Measurements from ENCODE around the gene CMBL. TPM values are rescaled to one million over a fixed set of nuclear protein-coding genes. Genes with fewer than 3 reads are reported as not detected.

CMBL gene
- total and polyA plus RNA-seq, 10 donors: 1.3 to 11.2 (median 4.1) TPM

DNA sequence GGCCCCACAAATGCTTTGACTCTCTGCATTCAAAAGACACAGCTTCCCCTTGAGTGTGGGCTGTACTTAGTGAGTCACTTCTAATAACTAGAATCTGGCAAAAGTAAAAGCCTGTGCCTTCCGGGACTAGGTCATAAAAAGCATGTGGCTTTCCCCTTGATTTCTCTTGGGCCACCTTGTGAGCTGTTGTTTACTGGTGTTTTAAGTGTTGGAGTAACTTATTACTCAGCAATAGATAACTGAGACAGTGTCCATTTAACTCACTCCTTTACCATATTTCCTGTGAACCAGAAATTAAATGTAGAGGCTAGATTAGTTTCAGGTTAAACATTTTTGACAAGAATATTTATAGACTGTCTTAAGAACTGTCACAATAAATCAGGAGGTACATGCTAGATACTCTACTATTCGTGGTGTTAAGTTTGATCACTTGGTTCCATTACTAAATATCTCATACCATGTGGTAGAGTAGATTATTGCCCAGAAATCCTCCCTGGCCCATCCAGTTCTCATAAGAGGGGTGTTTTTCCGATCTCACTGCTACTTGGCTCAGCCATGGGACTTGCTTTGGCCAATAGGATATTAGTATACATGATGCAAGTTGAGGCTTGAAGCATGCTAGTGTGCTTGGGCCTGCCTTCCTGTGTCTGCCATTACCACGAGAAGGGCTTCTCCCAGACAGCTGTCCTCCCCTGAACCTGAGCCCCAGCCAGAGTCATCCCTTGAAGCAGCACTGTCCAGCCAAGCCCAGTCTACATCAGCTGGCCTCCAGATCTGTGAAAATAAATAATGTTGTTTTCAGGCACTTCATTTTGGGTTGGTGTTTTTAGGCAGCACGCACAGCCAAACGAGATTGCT lies 10.4 kb upstream of the CMBL start:
- Histone ChIP-seq H3K27me3 (replicated peaks in 1 of 7) (no peaks in the 10 kb centered on the region), H3K4me3 (no peak overlapping the region), H3K9me3 (no peaks in the 10 kb centered on the region), H3K27ac (no peak overlapping the region), H3K4me1 (no peaks in the 10 kb centered on the region), H3K36me3 (no peaks in the 10 kb centered on the region)
- intact Hi-C loops (cut with DNase I; ENCODE audit: low total_unique reads): no loop called here
- TF ChIP-seq CTCF (IDR thresholded peaks at IDR 0.05 in 8 of 11, conservative IDR thresholded peaks at IDR 0.05 in 3 of 11): no peak
- no peak for TF ChIP-seq POLR2A (IDR thresholded peaks at IDR 0.05)
- no peak for TF ChIP-seq POLR2AphosphoS5 (IDR thresholded peaks at IDR 0.05)
- no peak for DNase-seq
- WGBS, 5 donors: 80 to 95% (median 89%) methylated on average over 6 of the region's 6 CpGs

- 88 to 96% (median 90%) methylated on average over 15 of the region's 15 CpGs for WGBS, 5 donors
- no peak overlapping the region for H3K4me3 ChIP-seq
- DNase-seq: no peak
- TF ChIP-seq CTCF (IDR thresholded peaks at IDR 0.05 in 8 of 11, conservative IDR thresholded peaks at IDR 0.05 in 3 of 11) (no peak), POLR2A (IDR thresholded peaks at IDR 0.05) (no peak), POLR2AphosphoS5 (IDR thresholded peaks at IDR 0.05) (no peak)
- H3K27ac ChIP-seq: no peak overlapping the region
- intact Hi-C loops (cut with DNase I; ENCODE audit: low total_unique reads): no loop called here
- no peaks in the 10 kb centered on the region for H3K4me1 ChIP-seq
- H3K36me3 ChIP-seq: no peaks in the 10 kb centered on the region
- no peaks in the 10 kb centered on the region for H3K27me3 ChIP-seq (replicated peaks in 1 of 7)
- no peaks in the 10 kb centered on the region for H3K9me3 ChIP-seq
These were observed 8.3 kb upstream of the CMBL start for GRCh38 chr5:10315824-10316509.

- Histone ChIP-seq H3K9me3 (no peaks in the 10 kb centered on the region), H3K4me1 (peaks cover 0 to 7% (median 2%) of the 10 kb centered on the region in 6 donors), H3K27me3 (replicated peaks in 1 of 7) (no peaks in the 10 kb centered on the region), H3K4me3 (no peak overlapping the region), H3K27ac (no peak overlapping the region), H3K36me3 (no peaks in the 10 kb centered on the region)
- TF ChIP-seq POLR2AphosphoS5 (IDR thresholded peaks at IDR 0.05) (no peak), POLR2A (IDR thresholded peaks at IDR 0.05) (no peak), CTCF (IDR thresholded peaks at IDR 0.05 in 8 of 11, conservative IDR thresholded peaks at IDR 0.05 in 3 of 11) (no peak)
- WGBS, 5 donors: 75 to 90% (median 85%) methylated on average over 5 of the region's 5 CpGs
- DNase-seq: no peak
- intact Hi-C loops (cut with DNase I; ENCODE audit: low total_unique reads): no loop called here
These were observed 7.5 kb upstream of the CMBL start for GRCh38 chr5:10315201-10315600.

Data from spleen (tissue), 11 donors.